Forelimb muscle (tissue), 1 donor: ENCODE data around the gene TECPR2. TPM values are rescaled to one million over a fixed set of nuclear protein-coding genes. Genes with fewer than 3 reads are reported as not detected.
A peak's percentile ranks its signal among the peaks of the same experiment; 100 is the strongest.

Source experiments
- DNase-seq: peaks from one replicate; pipeline ENCODE4 v3.0.0-alpha.2; 2013; ENCODE audit warnings: low read depth
- polyA plus RNA-seq: library from polyadenylated mRNA; unstranded; fragments of 120-200 nt; gene quantifications from one replicate; pipeline ENCODE4 v1.2.1, GENCODE V29; 2013; ENCODE audit not compliant: insufficient read length

TECPR2 gene
- polyA plus RNA-seq, 1 donor: 12.1 TPM

GRCh38 chr14:102371361-102371760, 8.6 kb downstream of the TECPR2 start:
- DNase-seq: no peak

- DNase-seq: no peak
Observed at GRCh38 chr14:102373110-102373509, 10.4 kb downstream of the TECPR2 start.

DNA sequence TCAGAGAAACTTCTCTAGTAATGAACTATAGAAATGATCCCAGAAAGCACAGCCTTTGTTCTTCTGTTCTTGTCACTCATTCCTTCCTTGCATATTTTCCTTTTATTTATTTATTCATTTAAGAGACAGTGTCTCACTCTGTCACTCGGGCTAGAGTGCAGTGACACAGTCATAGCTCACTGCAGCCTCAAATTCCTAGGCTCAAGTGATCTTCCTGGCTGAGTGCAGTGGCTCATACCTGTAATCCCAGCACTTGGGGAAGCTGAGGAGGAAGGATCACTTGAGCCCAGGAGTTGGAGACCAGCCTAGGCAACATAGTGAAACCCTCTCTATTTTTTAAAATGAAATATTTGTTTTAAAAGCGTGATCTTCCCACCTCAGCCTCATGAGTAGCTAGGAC, 11.5 kb downstream of the TECPR2 start:
- DNase-seq: no peak

DNA sequence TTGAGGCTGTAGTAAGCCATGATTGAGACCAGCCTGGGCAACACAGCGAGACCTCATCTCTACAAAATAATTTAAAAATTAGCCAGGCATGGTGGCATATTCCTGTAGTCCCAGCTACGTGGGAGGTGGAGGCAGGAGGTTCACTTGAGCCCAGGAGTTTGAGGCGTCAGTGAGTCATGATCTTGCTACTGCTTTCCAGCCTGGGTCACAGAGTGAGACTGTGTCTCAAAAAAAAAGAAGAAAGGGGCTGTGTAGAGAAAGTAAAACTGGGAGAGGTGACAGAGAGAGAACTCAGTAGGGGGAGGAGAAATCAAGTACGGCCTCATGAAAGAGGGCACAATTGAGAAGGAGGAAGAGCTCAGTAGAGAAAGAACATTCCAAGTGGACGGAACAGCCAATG, 12.4 kb downstream of the TECPR2 start:
- DNase-seq: no peak

DNA sequence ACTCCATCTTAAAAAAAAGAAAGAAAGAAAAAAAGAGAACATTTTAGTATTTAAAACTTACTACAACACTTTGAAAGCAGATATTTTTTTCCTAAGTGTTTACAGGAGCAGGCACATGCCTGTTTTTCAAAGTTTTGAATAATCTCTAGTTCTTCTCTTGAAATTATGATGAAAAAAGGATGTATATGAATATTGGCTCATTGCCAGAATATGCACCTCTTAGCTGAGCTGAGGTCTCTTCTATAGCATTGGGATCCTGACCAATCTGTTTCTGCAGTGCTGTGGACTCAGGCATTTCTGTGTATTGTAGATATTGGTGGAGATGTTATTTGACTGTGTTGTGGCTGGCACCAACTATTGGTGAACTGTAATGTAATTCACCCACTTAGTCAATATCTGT, 15.0 kb downstream of the TECPR2 start:
- DNase-seq: no peak

GRCh38 chr14:102378830-102379229, 16.1 kb downstream of the TECPR2 start:
- no peak for DNase-seq

- DNase-seq: no peak
Observed at GRCh38 chr14:102387086-102387485, 24.3 kb downstream of the TECPR2 start.

DNA sequence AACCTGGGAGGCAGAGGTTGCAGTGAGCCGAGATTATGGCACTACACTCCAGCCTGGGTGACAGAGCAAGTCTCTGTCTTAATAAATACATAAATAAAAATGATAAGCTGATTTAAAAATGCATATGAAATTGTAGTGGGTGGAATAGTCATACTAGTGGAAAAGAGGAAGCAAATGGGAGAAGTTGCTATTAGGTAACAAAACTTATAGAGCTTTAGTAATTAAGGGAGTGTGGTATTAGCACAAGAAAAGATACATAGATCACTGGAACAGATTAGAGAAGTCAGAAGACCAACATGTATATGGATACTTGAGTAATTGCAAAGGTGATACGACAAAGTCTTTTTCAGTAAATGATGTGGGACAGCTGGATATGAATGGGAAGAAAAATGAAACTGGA, 26.5 kb downstream of the TECPR2 start:
- no peak for DNase-seq

GRCh38 chr14:102390064-102390855, 27.5 kb downstream of the TECPR2 start:
- DNase-seq: no peak

GRCh38 chr14:102392506-102392905, 29.8 kb downstream of the TECPR2 start:
- no peak for DNase-seq

- DNase-seq: no peak
Observed at GRCh38 chr14:102394717-102395375, 32.1 kb downstream of the TECPR2 start.

- DNase-seq: no peak
Observed at GRCh38 chr14:102396521-102396920, 33.8 kb downstream of the TECPR2 start.

DNA sequence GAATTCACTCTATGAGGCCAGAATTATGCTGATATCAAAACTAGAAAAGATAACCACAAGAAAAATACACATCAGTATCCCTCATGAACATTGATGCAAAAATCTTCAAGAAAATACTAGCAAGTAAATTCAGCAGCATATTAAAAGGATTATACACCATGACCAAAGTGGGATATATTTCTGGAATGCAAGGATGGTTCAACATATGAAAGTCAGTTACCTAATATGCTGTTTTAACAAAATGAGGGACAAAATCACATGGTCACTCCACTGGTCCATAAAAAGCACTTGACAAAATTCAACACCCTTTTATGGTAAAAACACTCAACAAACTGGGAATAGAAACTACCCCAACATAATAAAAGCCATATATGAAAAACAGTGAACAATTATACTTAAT, 40.3 kb downstream of the TECPR2 start:
- DNase-seq: no peak

DNA sequence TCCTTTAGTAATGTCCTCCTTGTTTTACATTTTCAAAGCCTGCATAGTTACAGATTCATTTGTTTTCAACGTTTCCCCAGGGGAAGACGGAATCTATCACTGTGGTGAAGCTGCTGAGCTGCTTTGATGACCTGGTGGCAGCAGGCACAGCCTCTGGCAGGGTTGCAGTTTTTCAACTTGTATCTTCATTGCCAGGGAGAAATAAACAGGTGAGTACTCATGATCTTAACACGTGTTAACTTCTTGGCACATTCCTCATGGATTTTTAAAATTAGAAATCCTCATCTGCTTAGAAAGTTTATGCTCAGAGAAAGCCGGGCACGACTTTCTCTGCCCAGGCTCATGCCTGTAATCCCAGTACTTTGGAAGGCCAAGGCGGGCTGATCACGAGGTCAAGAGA, 44.5 kb downstream of the TECPR2 start:
- no peak for DNase-seq

DNA sequence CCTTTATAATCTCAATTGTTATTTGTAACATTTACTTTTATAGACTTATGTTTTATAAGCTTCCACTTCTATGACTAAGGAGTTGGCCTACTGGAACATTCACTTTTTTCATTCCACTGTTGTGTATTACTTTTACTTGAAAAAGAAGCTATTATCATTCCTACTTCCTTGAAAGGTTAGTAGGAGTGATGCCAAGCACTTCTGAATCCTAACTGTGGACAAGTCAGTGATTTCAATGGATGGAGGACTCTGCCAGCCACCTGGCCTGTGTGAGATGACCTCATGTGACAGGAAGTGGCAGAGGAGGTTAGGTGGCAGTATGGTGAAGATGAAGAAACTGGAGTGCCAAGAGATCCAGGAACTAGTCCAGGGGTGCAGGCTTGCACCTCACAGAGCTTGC, 46.0 kb downstream of the TECPR2 start:
- DNase-seq: no peak

DNA sequence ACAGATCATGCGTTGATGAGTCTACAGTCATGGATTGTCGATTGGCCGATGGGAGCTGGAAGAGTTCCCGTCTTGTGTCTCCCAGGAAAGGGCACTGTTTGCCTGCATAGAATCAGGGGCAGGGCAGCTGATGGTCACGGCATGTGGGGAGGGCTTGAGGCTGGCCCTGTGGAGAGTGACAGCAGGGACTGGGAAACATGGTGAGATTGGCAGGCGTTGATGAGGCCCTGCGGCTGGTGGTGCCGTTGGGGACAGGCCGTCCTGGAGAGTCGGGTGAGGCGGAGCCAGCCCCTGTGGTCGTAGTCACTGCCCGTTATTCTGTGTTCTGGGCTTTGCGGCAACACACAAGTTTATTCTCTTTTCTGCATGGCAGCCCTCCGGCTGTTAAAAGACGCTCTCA, 52.9 kb downstream of the TECPR2 start:
- DNase-seq: no peak

- DNase-seq: peak; percentile 44
Observed at GRCh38 chr14:102417001-102417431, 54.3 kb downstream of the TECPR2 start.

DNA sequence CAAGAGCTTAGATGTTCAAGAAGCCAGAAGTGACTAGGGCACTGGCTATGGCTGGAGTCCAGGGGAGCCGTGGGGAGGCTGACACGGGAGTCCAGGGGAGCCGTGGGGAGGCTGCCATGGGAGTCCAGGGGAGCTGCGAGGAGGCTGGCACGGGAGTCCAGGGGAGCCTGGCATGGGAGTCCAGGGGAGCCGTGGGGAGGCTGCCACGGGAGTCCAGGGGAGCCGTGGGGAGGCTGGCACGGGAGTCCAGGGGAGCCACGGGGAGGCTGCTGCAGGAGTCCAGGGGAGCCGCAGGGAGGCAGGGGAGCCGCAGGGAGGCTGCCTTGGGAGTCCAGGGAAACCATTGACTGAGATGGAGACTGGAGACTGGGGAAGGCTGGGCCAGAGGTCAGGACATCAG, 54.9 kb downstream of the TECPR2 start:
- DNase-seq: no peak

DNA sequence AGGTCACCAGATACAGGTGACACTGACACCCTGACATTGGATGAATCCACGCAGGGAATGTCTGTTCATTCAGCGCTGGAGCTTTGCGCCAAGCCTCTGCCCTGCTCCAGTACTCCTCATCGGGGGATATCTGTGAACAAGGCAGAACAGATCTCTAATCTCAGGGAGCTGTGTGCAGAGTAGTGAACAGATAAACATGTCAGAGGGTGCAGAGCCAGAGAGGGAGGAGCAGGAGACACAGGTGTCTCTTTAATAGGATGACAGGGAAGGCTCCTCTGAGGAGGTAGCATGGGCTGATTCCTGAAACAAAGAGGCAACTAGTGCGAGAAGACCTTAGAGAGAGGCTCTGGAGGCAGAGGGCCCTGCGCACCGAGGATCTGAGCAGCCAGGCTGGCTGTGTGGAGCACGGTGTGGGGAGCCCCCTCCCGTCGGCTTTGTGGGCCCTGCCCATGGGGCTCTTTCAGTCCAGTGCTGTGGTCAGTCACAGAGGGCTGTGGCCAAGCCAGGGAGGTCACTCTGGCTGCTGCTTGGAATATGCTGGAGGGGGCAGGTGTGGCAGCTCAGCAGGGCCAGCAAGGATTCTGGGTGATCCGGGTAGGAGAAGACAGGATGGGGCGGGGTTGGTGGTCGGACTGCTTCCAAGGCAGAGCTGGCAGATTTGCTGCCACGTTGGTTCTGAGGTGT, 55.6 kb downstream of the TECPR2 start:
- no peak for DNase-seq

DNA sequence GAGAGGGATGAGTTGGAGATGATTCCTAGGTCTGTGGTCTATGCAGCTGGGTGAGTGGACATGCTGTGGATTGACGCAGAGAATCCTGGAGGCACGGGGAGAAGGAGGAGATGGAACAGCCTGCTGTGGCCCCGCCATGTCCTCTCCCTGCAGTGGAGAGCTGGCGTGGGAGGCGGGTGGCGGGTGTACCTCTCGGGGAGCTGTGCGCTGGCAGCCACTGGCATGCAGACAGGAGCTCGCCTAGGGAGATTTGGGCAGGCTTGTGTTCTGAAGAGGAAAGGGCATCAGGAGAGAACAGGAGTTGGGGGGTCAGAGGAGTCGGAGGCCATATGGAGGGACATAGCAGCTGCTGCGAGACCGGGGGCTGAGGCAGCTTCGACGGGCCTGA, 56.1 kb downstream of the TECPR2 start:
- no peak for DNase-seq

DNA sequence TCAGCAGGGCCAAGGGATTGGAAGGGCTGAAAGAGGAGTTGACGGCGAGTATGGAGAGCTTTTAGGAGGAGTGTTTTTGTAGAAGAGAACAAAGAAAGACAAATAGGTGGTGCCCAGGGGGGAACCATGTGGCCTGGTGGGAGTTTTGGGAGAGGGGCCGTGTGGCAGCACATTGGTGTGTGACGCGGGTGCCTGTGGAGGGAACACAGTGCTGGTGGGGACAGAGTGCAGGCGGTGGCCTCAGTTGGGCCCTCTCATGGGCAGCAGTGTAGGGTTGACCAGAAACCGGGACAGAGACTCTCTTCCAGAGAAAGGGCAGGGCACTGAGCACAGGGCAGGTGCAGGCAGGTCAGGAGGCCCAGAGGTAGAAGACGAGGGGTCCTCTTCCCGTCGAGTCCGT, 56.5 kb downstream of the TECPR2 start:
- DNase-seq: no peak

DNA sequence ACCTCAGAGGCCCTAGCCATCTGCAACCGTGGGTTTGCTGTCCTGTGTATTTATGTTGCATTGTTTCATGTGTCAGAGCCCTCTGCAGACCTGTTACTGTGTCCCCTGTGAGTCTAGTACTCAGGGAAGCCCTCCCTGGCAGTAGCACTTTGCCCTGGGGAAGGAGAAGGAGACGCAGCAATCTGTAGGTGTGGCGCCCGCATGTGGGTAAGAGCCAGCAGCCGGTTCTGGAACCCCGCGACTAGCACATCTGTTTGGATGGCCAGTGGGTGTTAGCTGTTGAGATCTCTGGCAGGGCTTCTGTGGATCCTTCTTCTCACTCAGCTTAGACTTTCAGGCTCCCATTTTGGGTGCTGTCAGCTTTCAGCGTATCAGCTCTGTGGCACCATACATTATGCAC, 57.0 kb downstream of the TECPR2 start:
- no peak for DNase-seq
